WTC11 (cell line): ENCODE measurements around the gene FAF1. TPM values are rescaled to one million over a fixed set of nuclear protein-coding genes. Genes with fewer than 3 reads are reported as not detected.

Experiments
- ATAC-seq: fragments of 200-7000 bp; cut with Tn5 transposase; 2 replicates; pipeline ENCODE4 v1.10.0; 2021; ENCODE audit warnings: mild to moderate bottlenecking, moderate library complexity
- CTCF ChIA-PET: fragments of 300-600 bp; sonication (Branson Sonifier 250); formaldehyde crosslinking; loops from one replicate; lab custom pipeline; 2021; ENCODE audit warnings: antibody characterized with exemption; lab: Charles Lee
- POLR2A ChIA-PET: fragments of 350-600 bp; sonication (Branson Sonifier 250); formaldehyde crosslinking; loops from one replicate; lab custom pipeline; 2021; ENCODE audit warnings: antibody characterized with exemption; lab: Charles Lee
- DNase-seq: peaks from one replicate; pipeline ENCODE4 v3.0.0; 2021; ENCODE audit warnings: low spot score
- H3K27ac Mint-ChIP-seq: 2 replicates; pipeline ENCODE4 v1.8.0; 2021; ENCODE audit warnings: mixed read lengths
- H3K27me3 Mint-ChIP-seq: 2 replicates; pipeline ENCODE4 v1.8.0; 2021; ENCODE audit warnings: low read depth, mild to moderate bottlenecking, moderate library complexity, mixed read lengths
- H3K36me3 Mint-ChIP-seq: 2 replicates; pipeline ENCODE4 v1.8.0; 2021; ENCODE audit warnings: mixed read lengths
- H3K4me1 Mint-ChIP-seq: 2 replicates; pipeline ENCODE4 v1.8.0; 2022; ENCODE audit warnings: mixed read lengths
- H3K4me3 Mint-ChIP-seq: 2 replicates; pipeline ENCODE4 v1.8.0; 2021; ENCODE audit warnings: mild to moderate bottlenecking, moderate library complexity, mixed read lengths
- H3K9me3 Mint-ChIP-seq: 2 replicates; pipeline ENCODE4 v1.8.0; 2021; ENCODE audit warnings: mixed read lengths
- CBFB ChIP-seq: sonication (generic); formaldehyde crosslinking; IDR thresholded peaks from 2 replicates; pipeline ENCODE4 v1.8.1; 2022; ENCODE audit warnings: mild to moderate bottlenecking, low read depth, missing genetic modification reagents
- EMX1 ChIP-seq: fragments of 250-450 bp; sonication (Bioruptor Pico); IDR thresholded peaks from 2 replicates; pipeline ENCODE4 v1.8.0; 2021; ENCODE audit warnings: mild to moderate bottlenecking
- ESRRA ChIP-seq: sonication (generic); formaldehyde crosslinking; IDR thresholded peaks from 2 replicates; pipeline ENCODE4 v1.8.1; 2022; ENCODE audit warnings: mild to moderate bottlenecking, missing genetic modification reagents, borderline replicate concordance
- FOXK1 ChIP-seq: sonication (generic); formaldehyde crosslinking; IDR thresholded peaks from 2 replicates; pipeline ENCODE4 v1.8.0; 2022; ENCODE audit warnings: mild to moderate bottlenecking, moderate library complexity, missing genetic modification reagents
- GABPB1 ChIP-seq: sonication (generic); formaldehyde crosslinking; IDR thresholded peaks from 2 replicates; pipeline ENCODE4 v1.8.1; 2023; ENCODE audit warnings: mild to moderate bottlenecking, missing genetic modification reagents
- NFYB ChIP-seq: sonication (generic); formaldehyde crosslinking; conservative IDR thresholded peaks from 2 replicates; pipeline ENCODE4 v1.8.0; 2022; ENCODE audit warnings: low read depth, missing genetic modification reagents
- RORB ChIP-seq: fragments of 250-450 bp; sonication (Bioruptor Pico); IDR thresholded peaks from 2 replicates; pipeline ENCODE4 v1.9.0; 2021; ENCODE audit warnings: mild to moderate bottlenecking
- SMAD3 ChIP-seq: sonication (generic); formaldehyde crosslinking; IDR thresholded peaks from 2 replicates; pipeline ENCODE4 v1.8.0; 2022; ENCODE audit warnings: missing genetic modification reagents, mild to moderate bottlenecking, borderline replicate concordance
- TEAD4 ChIP-seq: sonication (generic); formaldehyde crosslinking; IDR thresholded peaks from 2 replicates; pipeline ENCODE4 v1.8.0; 2022; ENCODE audit warnings: mild to moderate bottlenecking, missing genetic modification reagents
- TP53 ChIP-seq: sonication (generic); formaldehyde crosslinking; IDR thresholded peaks from 2 replicates; pipeline ENCODE4 v1.8.1; 2023; ENCODE audit warnings: mild to moderate bottlenecking, missing genetic modification reagents
- ZNF121 ChIP-seq: sonication (generic); formaldehyde crosslinking; IDR thresholded peaks from 2 replicates; pipeline ENCODE4 v1.8.0; 2023; ENCODE audit warnings: missing genetic modification reagents
- ZNF232 ChIP-seq: sonication (generic); formaldehyde crosslinking; IDR thresholded peaks from 2 replicates; pipeline ENCODE4 v1.8.0; 2022; ENCODE audit warnings: mild to moderate bottlenecking, missing genetic modification reagents
- total RNA-seq: library from RNA; stranded (reverse); gene quantifications from 3 replicates; pipeline ENCODE4 v1.2.3, GENCODE V29; 2021
- TF ChIP-seq, protein P1 (sequence below): fragments of 200-600 bp; IDR thresholded peaks from 2 replicates; pipeline ENCODE4 v1.8.0; 2022; ENCODE audit warnings: antibody characterized with exemption
- TF ChIP-seq, protein P2 (sequence below): sonication (generic); formaldehyde crosslinking; IDR thresholded peaks from 2 replicates; pipeline ENCODE4 v1.8.1; 2023; ENCODE audit warnings: mild to moderate bottlenecking, missing genetic modification reagents, moderate library complexity
- TF ChIP-seq, protein P3 (sequence below): fragments of 250-450 bp; sonication (Bioruptor Pico); IDR thresholded peaks from 2 replicates; pipeline ENCODE4 v1.8.0; 2021; ENCODE audit warnings: mild to moderate bottlenecking
- TF ChIP-seq, protein P4 (sequence below): sonication (generic); formaldehyde crosslinking; conservative IDR thresholded peaks from 2 replicates; pipeline ENCODE4 v1.8.1; 2023; ENCODE audit warnings: mild to moderate bottlenecking, low read depth, missing genetic modification reagents, moderate library complexity
- TF ChIP-seq, protein P5 (sequence below): fragments of 250-450 bp; sonication (Bioruptor Pico); conservative IDR thresholded peaks from 2 replicates; pipeline ENCODE4 v1.9.0; 2021; ENCODE audit warnings: mild to moderate bottlenecking
- TF ChIP-seq, protein P6 (sequence below): fragments of 250-450 bp; sonication (Bioruptor Pico); IDR thresholded peaks from 2 replicates; pipeline ENCODE4 v1.9.0; 2021; ENCODE audit warnings: moderate library complexity, mild to moderate bottlenecking, inconsistent platforms, borderline replicate concordance

Gene FAF1
- total RNA-seq, 1 experiment from 2014 or later, result 53.5 TPM

DNA sequence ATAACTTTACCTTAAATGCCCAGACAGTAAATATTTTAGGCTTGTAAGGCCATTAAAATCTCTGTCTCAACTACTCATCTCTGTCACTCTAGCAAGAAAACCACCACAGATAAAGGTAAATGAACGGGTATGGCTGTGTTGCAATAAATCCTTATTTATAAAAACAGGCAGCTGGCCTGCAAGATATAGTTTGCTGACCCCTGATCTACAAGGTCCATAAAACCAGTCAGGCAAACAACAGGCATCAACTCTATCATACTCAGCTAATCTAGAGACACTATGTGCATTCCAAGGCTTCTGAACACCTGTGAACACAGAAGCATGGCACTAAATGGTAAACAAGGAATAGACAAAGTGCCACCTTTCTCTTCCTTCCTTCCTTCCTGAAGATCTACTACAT lies 9.7 kb downstream of the FAF1 start:
- ATAC-seq, result no peak
- POLR2A ChIA-PET, result interaction anchor here (0.5 kb wide), 1 partner anchor 68 kb away, joined by 6 read pairs; no protein-coding TSS in a partner anchor
- Mint-ChIP-seq H3K4me1 (no peaks in the 10 kb centered on the region), H3K4me3 (no peak overlapping the region), H3K9me3 (peaks cover 6% of the 10 kb centered on the region; the same call in 1 of the 2 replicates), H3K27me3 (no peaks in the 10 kb centered on the region), H3K36me3 (peaks cover 12% of the 10 kb centered on the region), H3K27ac (no peak overlapping the region)
- TF ChIP-seq GABPB1 (CRISPR knock-in tag) (no peak), SMAD3 (CRISPR knock-in tag) (no peak), ZNF121 (CRISPR knock-in tag) (no peak), CBFB (no peak), RORB (CRISPR knock-in tag) (no peak), ZNF232 (CRISPR knock-in tag) (no peak), ESRRA (CRISPR knock-in tag) (no peak), EMX1 (CRISPR knock-in tag) (no peak), NFYB (CRISPR knock-in tag) (no peak), FOXK1 (CRISPR knock-in tag) (no peak), TP53 (no peak), TEAD4 (CRISPR knock-in tag) (no peak)
- TF ChIP-seq, protein P1, sequence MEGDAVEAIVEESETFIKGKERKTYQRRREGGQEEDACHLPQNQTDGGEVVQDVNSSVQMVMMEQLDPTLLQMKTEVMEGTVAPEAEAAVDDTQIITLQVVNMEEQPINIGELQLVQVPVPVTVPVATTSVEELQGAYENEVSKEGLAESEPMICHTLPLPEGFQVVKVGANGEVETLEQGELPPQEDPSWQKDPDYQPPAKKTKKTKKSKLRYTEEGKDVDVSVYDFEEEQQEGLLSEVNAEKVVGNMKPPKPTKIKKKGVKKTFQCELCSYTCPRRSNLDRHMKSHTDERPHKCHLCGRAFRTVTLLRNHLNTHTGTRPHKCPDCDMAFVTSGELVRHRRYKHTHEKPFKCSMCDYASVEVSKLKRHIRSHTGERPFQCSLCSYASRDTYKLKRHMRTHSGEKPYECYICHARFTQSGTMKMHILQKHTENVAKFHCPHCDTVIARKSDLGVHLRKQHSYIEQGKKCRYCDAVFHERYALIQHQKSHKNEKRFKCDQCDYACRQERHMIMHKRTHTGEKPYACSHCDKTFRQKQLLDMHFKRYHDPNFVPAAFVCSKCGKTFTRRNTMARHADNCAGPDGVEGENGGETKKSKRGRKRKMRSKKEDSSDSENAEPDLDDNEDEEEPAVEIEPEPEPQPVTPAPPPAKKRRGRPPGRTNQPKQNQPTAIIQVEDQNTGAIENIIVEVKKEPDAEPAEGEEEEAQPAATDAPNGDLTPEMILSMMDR, result no peak
- TF ChIP-seq, protein P2, sequence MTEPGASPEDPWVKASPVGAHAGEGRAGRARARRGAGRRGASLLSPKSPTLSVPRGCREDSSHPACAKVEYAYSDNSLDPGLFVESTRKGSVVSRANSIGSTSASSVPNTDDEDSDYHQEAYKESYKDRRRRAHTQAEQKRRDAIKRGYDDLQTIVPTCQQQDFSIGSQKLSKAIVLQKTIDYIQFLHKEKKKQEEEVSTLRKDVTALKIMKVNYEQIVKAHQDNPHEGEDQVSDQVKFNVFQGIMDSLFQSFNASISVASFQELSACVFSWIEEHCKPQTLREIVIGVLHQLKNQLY (CRISPR knock-in tag), result no peak
- TF ChIP-seq, protein P3, sequence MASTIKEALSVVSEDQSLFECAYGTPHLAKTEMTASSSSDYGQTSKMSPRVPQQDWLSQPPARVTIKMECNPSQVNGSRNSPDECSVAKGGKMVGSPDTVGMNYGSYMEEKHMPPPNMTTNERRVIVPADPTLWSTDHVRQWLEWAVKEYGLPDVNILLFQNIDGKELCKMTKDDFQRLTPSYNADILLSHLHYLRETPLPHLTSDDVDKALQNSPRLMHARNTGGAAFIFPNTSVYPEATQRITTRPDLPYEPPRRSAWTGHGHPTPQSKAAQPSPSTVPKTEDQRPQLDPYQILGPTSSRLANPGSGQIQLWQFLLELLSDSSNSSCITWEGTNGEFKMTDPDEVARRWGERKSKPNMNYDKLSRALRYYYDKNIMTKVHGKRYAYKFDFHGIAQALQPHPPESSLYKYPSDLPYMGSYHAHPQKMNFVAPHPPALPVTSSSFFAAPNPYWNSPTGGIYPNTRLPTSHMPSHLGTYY, result no peak
- TF ChIP-seq, protein P4, sequence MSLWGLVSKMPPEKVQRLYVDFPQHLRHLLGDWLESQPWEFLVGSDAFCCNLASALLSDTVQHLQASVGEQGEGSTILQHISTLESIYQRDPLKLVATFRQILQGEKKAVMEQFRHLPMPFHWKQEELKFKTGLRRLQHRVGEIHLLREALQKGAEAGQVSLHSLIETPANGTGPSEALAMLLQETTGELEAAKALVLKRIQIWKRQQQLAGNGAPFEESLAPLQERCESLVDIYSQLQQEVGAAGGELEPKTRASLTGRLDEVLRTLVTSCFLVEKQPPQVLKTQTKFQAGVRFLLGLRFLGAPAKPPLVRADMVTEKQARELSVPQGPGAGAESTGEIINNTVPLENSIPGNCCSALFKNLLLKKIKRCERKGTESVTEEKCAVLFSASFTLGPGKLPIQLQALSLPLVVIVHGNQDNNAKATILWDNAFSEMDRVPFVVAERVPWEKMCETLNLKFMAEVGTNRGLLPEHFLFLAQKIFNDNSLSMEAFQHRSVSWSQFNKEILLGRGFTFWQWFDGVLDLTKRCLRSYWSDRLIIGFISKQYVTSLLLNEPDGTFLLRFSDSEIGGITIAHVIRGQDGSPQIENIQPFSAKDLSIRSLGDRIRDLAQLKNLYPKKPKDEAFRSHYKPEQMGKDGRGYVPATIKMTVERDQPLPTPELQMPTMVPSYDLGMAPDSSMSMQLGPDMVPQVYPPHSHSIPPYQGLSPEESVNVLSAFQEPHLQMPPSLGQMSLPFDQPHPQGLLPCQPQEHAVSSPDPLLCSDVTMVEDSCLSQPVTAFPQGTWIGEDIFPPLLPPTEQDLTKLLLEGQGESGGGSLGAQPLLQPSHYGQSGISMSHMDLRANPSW (CRISPR knock-in tag), result no peak
- TF ChIP-seq, protein P5, sequence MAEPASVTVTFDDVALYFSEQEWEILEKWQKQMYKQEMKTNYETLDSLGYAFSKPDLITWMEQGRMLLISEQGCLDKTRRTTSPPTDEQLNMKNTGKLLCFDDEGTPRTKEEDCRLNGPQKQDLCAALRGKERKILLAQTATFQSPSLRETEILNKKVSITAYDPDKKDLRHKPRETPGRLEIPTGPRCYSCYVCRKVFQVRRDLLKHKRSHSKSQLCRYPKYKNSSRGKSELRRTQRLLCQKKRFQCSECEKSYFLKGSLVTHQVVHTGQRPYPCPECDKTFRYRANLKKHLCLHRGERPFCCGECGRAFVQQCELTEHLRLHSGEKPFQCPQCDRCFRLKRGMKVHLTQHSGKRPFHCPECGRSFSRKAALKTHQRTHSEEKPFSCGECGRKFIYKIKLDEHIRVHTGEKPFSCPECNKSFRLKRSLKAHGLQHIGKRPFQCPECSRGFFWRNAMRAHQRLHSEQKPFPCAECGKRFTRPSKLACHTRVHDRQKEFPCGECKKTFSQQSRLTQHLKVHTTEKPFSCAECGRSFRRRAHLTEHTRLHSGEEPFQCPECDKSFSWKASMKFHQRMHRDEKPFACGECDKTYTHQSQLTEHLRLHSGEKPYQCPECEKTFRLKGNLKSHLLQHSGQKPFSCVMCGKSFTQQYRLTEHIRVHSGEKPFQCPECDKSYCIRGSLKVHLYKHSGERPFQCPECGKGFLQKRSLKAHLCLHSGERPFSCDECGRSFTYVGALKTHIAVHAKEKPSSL (CRISPR knock-in tag), result no peak
- TF ChIP-seq, protein P6, sequence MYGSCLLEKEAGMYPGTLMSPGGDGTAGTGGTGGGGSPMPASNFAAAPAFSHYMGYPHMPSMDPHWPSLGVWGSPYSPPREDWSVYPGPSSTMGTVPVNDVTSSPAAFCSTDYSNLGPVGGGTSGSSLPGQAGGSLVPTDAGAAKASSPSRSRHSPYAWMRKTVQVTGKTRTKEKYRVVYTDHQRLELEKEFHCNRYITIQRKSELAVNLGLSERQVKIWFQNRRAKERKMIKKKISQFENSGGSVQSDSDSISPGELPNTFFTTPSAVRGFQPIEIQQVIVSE (CRISPR knock-in tag), result no peak
- CTCF ChIA-PET, result no interaction called here
- DNase-seq, result no peak
